GM20000 (cell line): Measurements from ENCODE around the gene ABI2.

Experiments used
- DNase-seq: peaks from one replicate; pipeline ENCODE4 v3.0.0; 2012; ENCODE audit warnings: low spot score
- TF ChIP-seq, protein P1 (sequence below): IDR thresholded peaks from 2 replicates; pipeline ENCODE4 v1.5.1; 2012; ENCODE audit warnings: mild to moderate bottlenecking, control low read depth; ENCODE audit errors: extremely low read depth, missing control alignments

Gene ABI2

DNA sequence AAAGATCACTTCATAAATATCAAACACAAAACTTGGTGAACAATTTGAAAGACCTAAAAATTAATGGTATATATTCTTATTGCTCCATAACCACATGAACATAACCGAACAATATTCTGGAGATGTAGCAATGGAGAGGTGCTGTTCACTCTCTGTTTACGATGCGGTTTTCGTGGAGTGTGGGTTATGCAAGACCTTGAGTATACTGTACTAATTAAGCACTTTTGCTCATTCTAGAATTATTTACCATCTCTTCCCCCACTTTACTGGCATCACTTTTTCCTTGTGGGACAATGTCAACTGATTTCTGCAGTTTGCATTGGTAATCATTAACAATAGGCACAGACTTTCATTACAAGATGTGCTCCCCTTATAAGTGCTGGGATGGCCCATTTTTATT is 109.3 kb downstream of the ABI2 start:
- TF ChIP-seq, protein P1, sequence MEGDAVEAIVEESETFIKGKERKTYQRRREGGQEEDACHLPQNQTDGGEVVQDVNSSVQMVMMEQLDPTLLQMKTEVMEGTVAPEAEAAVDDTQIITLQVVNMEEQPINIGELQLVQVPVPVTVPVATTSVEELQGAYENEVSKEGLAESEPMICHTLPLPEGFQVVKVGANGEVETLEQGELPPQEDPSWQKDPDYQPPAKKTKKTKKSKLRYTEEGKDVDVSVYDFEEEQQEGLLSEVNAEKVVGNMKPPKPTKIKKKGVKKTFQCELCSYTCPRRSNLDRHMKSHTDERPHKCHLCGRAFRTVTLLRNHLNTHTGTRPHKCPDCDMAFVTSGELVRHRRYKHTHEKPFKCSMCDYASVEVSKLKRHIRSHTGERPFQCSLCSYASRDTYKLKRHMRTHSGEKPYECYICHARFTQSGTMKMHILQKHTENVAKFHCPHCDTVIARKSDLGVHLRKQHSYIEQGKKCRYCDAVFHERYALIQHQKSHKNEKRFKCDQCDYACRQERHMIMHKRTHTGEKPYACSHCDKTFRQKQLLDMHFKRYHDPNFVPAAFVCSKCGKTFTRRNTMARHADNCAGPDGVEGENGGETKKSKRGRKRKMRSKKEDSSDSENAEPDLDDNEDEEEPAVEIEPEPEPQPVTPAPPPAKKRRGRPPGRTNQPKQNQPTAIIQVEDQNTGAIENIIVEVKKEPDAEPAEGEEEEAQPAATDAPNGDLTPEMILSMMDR = no peak
- no peak for DNase-seq

DNA sequence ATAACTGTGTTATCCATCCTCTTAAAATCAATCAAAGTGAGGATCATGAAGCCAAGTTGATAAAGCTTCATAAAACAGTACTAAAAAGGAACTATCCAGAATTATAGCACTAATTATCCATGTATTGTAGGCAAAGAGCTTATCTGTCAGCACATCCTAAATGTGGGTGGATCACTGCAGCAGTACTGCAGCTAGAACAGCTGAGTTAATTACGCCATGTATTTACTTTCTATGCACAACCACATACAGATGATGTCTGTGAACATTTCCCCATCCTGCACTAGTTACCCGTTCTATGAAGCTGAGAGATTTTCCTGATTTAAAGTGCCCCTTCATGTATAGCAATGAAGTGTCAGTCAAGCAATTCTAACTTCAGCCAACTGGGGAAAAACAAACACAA is 110.3 kb downstream of the ABI2 start:
- TF ChIP-seq, protein P1 = no peak
- DNase-seq = no peak

DNA sequence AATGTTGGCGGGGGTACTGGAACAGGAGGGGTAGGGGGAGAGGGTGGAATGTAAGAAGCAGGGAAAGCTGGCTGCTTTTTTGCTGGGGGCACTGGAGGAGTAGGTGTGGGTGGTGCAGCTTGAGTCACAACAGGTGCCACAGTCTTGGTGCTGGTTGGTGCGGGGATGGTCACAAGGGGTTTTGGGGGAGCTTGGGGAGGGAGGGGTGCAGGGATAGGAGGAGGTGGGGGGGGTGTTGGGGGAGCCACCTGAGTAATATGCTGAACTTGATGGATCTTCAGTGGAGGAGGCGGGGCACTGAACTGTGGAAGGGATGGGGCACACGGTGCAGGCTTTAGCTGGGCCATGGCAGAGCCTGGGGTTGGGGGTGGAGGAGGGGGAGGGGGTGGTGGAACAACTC is 112.5 kb downstream of the ABI2 start:
- DNase-seq = no peak
- TF ChIP-seq, protein P1 = no peak

DNA sequence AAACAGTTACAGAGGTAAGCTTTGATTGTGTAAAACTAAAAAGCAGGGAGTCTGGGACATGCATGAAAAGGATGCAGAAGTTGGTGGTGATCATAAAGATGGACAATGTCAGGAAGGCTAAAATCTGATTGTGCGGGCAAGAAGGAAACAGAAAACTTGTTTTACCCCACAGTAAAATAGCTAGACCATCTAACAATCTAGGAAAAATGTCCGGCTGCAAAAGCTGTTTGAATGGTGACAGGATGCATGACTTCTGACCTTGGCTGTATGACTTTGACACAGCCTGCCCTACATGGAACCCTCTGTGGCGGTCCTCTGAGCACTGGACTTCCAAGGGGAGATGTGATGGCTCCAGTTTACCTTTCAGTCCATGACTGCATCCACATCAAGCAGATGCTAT is 113.3 kb downstream of the ABI2 start:
- no peak for DNase-seq
- TF ChIP-seq, protein P1 = no peak

DNA sequence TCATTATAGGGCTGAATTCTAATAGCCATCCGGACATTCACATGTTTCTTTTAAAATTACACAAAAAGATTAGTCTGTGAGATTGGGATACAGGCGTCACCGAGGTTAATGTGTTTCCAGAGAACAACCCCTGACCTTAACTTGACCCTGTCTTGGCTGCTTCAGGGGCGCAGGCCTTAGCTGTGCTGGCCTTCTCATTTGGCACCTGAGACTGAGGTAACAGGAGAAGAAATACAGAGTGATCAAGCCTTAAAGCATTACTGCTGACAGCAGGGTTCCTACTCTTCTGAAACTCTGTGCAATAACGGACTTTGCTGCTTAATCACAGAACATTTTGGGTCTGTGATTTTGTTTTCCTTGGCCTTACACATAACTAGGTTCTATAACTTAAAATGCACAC is 114.3 kb downstream of the ABI2 start:
- no peak for DNase-seq
- TF ChIP-seq, protein P1 = no peak

DNA sequence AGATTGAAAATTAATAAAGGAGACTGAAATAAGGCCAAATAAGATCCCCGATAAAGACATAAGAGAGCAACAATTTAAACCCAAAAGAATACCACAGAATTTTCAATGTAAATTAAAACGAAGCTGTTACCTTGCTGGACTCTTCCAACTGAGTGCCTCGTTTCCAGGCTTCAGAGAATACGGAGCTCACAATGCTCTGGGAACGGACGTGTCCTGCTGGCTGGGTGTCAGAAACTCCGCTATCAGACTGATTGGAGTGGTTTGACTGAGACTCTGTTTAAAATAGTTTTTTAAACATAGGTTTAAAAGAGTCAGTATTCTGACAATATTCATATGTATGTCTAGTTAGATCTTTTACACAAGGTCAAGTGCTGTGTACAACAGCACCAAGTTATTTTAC is 116.5 kb downstream of the ABI2 start:
- DNase-seq = no peak
- TF ChIP-seq, protein P1 = no peak

DNA sequence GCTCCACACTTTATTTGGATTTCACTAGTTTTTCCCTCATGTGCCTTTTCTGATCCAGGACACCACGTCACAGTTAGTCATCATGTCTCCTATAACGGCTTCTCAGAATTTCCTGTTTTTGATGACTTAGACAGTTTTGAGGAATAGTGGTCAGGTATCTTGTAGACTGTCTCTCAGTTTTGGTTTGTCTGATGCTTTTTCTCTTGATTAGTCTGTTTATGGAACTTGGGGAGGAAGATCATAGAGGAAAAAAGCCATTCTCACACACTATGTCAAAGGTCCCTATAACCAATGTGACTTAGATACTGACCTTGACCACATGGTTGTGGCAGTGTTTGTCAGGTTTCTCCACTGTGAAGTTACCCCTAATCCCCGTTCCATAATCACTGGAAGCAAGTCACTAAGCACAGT is 117.9 kb downstream of the ABI2 start:
- no peak for DNase-seq
- TF ChIP-seq, protein P1 = no peak
